HG03135 (cell line): Measurements from ENCODE around the gene C1QB.
"Not testable (repeated sequence)": the region's sequence is repeated elsewhere in the genome, so short reads cannot be mapped to it uniquely, and the experiment has no call there.

Experiments used
- ATAC-seq: cut with Tn5 transposase; IDR thresholded peaks from one replicate; pipeline ENCODE4 v1.9.1; 2021; ENCODE audit warnings: mild to moderate bottlenecking, moderate library complexity; ENCODE audit not compliant: unreplicated experiment

The C1QB gene

DNA sequence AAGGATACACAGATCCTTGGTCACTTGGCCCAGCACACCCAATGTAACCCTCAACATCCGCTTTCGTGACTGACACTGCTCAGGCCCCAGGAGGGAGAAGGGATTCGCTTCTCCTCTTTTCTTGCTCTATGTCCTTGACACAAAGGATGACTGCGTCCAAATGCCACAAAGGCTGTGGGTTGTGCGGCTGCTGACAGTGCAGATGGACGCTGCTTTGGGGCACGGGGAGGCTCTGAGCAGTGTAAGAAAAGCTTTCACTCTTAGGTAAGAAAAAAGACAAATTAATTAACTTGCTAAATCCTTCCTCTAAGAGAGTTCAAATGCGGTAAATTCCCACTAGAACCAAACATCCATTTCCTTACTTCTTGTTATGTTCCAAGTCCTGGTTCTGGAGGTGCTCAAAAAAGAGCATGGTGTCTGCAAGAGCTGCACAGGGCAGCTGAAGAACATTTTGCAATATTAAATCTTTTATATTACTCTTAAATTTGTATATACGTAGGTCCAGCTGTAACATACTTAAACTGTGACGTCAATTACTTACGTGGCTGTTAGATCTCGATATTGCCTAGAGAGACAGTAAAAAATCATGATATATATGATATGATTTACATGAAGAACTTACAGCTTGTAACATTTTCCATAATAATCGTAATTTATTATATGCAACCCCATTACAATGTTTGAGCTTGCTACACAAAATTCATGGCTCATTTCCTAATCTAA, 38.2 kb downstream of the C1QB start:
- ATAC-seq: no peak

DNA sequence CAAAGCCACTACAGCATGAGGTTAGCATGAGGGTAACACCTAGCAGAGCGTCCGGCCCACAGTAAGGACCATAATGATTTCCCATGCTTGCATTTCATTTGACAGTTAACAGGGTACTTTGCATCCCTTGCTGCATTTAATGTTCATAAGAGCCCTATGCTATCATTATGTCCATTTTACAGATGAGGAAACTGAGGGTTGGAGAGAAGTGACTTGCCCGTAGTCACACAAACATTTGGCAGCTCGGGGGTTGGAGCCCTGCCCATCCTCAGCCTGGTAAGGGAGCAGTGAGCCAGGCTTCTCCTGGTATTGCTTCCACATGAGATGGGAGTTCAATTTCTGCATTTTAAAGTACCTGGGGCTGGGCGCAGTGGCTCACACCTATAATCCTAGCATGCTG, 41.1 kb downstream of the C1QB start:
- ATAC-seq: no peak

DNA sequence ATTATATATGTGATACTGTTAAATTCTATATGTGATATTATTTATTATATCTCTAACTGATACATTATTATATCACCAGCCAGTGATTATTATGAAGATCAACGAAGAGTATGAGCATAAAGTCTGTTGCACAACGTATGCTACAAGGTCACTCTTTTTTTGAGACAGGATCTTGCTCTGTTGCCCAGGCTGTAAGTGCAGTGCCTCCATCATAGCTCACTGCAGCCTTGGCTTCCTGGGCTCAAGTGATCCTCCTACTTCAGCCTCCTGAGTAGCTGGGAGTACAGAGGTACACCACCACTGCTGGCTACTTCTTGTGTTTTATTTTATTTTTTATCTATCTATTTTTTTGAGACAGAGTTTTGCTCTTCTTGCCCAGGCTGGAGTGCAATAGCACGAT, 43.6 kb downstream of the C1QB start:
- ATAC-seq: no peak

DNA sequence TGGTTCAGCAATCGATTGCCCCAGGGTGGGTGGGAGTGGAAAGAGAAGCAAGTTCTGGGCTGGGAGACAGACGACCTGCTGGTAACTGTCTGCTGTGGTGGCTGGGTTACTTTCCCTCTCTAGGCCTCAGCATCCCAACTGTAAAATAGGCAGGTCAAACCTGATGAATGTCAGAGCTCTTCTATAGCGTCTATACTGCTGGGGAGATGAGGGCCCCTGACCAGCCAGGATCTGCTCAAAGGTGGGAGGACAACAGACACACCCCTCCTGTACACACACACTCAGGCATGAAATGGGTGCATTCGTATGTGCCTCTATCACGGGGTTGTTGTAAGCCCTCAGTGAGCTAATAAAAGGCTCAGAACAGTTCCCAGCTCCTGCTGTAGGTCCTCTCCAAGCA, 44.9 kb downstream of the C1QB start:
- ATAC-seq: no peak

DNA sequence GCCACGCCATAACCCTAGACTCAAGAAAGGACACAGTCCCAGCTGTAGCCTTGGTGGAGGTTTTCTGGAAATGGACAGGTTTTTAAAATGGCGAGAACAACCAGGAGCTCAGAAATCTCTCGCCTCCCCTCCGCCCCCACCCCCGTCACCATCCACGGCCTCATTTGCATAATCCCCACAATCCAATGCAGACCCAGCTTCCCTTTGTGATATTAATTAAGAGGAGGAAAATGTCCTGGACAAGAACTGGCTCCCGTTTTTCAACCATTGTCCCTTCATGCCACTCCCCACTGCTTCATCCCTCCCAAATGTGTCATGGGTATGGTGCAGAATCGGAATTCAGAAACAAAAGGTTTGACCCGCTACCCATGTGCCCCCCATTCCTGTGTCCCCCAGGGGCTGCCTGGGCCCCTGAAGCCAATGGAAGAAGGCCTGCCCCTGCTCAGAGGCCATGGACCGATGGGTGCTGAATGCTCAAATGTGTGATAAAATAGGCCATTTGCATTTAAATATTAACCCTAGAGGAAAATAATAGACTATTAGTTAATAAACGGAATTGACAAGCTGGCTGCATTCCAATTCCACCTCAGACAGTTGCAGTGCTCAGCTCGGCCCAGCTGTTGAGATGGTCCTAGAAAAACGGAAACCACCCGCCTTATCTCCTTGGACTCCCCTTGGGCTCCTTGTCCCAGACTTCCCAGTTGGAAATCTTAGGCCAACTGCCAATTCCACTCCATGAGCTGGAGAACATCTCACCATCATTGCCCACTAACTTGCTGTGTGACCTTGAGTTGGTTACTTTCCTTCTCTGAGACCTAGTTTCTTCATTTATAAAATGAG, 46.9 kb downstream of the C1QB start:
- ATAC-seq: no peak

DNA sequence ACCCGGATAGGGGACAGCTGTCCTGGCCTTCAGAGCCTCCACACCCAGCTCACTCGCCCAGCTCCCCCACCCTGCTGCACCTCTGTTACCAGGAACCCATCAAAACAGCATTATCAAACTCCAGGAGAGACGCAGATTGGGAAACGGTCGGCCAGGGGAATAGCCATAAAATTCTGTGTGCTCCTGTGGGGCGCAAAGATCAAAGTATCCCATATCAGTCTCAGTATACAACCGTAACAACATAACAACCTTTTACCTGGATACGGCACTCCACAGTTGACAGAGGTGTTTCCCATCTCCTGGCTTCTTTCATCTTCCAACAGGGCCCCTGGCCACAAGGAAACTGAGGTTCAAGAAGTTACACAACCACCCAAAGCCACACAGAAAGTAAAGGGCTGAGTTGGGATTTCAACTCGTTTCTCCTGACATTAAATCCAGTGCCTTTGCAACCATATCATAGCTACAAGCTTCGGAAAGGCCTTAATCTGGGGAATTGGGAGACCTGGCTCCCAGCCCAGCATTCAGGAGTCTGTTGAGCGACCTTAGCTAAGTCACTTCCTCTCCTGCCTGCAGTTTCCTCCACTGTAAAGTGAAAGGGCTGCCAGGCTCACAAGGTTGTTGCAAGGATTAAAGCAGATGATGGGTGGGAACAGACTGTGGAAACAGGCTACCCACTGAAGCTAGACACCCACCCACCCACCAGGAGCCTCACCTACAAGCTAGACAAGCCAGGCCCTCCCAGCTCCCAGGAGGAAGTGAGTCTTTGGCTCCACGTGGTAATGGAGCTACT, 49.5 kb downstream of the C1QB start:
- no peak for ATAC-seq

DNA sequence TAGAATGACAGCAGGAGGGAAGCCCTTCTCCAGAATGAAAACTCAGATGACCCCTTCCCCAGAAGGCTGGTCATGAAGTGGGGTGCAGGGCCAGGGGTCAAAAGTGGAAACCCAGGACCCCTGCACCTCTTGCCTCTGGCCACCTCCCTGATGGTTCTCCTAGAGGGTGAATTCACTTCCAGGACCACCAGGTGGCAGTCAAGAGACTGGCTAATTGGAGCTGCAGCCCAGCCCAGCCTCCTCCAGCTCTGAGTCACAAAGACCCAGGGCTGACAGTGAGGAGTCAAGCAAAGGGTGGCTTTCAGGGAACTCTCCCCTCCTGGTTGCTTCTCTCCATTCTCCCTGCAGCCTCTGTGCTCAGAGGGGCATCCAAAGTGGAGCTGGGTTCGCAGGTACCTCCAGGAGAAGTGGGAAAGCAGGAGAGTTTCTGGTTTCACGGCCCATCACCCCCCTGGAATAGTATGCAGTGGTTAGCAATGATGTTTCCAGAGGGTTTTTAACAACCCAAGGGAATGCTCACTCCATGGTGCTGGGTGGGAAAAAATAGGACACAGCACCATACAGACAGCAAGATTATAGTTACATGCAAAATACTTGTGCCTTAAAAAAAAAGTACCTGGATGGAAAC, 51.5 kb downstream of the C1QB start:
- ATAC-seq: no peak

DNA sequence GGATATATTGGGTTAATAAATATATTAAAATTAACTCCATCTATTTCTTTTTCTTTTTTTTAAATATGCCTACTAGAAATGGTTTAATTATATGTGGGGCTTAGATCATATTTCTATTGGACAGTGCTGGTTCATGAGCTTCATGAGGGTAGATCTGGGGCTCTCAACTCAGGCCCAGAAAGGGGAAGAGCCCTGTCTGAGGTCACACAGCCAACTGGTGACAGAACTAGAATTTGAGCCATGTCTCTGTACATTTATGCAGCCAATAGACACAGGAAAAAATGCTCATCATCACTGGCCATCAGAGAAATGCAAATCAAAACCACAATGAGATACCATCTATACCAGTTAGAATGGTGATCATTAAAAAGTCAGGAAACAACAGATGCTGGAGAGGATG, 52.5 kb downstream of the C1QB start:
- no peak for ATAC-seq

DNA sequence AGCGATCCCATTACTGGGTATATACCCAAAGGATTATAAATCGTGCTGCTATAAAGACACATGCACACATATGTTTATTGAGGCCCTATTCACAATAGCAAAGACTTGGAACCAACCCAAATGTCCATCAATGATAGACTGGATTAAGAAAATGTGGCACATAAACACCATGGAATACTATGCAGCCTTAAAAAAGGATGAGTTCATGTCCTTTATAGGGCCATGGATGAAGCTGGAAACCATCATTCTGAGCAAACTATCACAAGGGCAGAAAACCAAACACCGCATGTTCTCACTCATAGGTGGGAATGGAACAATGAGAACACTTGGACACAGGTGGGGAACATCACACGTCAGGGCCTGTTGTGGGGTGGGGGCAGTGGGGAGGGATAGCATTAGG, 53.1 kb downstream of the C1QB start:
- not testable (repeated sequence) for ATAC-seq

DNA sequence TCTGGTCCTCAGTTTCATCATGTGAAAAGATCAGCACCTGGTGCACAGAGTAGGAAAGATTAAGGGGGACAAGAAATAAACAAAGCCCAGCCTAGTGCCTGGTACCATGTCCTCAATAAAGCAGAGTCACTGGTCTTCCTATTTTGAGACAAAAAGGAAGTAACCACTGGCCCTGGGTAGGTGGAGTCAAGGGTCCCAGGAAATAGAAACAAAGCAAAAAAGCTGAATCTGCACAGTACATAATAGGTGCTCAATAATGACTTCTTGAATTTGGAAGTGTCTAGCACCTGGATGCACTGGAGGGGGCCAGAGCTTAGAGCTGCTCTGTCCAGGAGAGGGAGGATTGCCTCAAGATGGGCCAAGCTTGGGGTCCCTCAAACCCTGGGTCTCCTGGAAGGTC, 55.7 kb downstream of the C1QB start:
- no peak for ATAC-seq

DNA sequence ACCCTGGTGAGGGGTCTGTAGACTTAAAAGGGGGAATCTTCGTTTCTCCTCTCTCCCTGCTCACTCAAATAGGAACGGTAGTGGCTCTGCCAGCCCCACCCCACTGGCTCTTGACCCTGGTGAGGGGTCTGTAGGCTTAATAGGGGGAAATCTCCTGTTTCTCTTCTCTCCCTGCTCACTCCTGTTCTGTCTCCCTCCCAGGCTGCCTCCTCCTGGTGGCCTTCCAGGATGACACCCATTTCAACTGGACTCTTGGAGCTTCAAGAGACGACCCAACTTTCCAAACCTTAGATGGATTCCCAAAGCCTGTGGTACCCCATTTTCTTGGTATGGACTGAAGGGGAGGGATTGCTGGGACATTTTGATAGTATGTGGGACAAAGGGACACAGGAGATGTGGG, 56.2 kb downstream of the C1QB start:
- ATAC-seq: no peak

DNA sequence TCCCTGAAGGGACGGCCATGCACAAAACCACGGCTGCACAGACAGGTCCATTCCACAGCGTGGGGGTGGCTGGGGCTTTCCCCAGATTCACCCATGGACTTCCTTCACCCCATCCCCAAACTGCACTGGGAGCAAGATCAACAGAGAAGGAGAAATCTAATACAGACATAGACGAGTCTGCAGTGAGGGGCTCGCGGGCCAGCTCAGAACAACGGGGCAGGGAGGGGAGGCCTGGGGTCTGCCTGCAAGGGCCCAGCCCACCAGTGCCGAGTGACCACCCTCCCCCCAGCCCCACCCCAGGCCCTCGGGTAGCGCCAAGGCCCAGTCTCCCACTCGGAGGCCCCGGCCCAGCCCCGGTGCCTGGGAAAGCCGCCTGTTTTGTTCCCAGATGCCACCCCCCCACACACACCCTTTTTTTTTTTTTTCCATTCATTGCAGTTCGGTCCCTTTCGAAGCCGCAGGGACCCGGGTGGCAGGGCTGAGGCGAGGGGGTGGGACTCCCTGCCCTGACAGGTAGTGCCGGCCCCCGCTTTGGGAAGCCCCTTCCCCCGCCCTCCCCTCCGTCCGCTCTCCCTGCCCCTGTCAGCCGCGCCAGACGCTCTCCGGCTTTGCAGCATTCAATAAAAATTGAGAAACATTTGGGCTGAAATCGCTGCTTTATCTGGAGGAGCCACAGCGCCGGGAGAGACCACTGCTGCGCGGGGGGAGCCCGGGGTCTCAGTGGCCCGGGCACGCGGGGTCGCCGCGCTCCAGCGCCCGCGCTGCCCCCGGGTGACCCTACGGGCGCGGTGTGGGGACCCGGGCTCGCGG, 57.1 kb downstream of the C1QB start:
- ATAC-seq: no peak

DNA sequence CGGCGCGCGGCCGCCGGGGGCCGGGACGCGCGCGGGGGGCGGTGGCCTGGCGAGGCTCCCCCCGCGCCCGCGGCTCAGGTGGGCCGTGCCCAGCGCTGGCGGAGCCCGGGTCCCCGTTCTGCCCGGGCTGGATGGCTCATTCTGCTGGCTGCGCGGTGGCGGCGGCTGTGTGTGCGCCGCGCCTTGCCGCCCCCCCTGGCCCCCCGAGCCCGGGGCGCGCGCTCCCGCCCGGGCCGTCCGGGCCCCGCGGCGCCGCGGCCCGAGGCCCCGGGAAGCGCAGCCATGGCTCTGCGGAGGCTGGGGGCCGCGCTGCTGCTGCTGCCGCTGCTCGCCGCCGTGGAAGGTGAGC, 57.6 kb downstream of the C1QB start, which contains the start of gene EPHB2:
Gene EPHB2, plus strand, starts transcription at position 139 of the 349 bp plus-strand sequence. Its CDS starts 144 bp downstream, at position 283.
- ATAC-seq: no peak

DNA sequence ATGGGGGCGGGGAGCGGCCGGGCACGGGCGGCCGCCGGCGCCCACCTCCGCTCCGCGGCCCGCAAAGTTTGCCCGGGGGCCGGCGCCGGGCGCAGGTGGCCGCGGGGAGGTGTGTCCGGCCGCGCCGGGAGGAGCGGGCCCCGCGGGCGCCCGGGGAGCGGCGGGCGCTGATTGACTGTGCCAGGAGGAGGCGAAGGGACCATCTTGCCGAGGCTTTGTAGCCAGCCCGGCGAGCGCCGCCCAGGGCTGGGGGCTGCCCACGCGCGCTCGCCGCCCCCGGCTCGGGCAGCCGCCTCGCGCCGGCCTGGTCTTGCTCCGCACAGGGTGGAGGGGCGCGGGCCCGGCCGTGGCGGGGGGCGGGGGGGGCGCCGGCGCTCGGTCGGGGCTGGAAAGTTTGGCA, 58.0 kb downstream of the C1QB start:
- ATAC-seq: no peak
